ENCODE data around the gene LRRC8C.

- TF ChIP-seq SAP30 (IDR thresholded peaks at IDR 0.05; ENCODE audit: insufficient read depth, insufficient replicate concordance, low read length) (no peak), ZNF274 (IDR thresholded peaks at IDR 0.05; ENCODE audit: borderline replicate concordance, extremely low read depth, low read length) (no peak), KDM5A (IDR thresholded peaks at IDR 0.05; ENCODE audit: low read length) (no peak)
Measured at GRCh38 chr1:89682611-89683010, 49.7 kb downstream of the LRRC8C start.

Measured in H1 (cell line).